NK-92 (cell line): Measurements from ENCODE around the gene KLF17.
"Not testable (repeated sequence)": the region's sequence is repeated elsewhere in the genome, so short reads cannot be mapped to it uniquely, and the experiment has no call there.

Experiments used
- DNase-seq: peaks from one replicate; lab custom pipeline; 2025; ENCODE audit not compliant: unreplicated experiment; lab: John Stamatoyannopoulos, UW

KLF17 gene

DNA sequence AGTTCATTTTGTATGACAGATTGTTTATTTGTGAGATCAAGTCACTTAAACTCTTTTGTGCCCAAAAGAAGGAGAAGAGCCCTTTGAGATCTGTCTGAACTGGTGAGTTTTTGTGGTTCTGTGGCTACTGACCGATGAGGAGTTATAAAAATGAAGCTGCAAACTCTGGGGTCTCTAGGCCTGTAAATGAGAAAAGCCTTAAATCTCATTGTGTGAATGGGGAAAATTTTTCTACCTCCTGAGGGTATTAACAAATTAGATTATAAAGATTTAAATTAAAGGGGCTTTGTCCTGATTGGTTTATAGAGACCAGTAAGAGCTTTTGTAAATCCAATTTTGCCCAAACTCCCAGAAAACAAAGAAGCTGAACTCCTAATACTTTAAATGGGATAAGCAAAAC is 9.7 kb upstream of the KLF17 start:
- no peak for DNase-seq

DNA sequence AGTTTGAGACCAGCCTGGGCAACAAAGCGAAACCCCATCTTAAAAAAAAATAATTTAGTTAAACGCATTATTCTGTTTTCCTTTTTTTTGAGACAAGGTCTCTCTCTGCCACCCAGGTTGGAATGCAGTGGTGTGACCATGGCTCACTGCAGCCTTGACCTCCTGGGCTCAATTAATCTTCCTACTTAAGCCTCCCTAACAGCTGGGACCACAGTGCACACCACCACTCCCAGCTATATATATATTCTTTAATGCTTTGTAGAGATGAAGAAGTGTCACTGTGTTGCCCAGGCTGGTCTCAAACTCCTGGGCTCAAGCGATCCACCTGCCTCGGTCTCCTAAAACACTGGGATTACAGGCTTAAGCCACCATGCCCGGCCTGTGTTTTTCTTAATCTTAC is 7.7 kb upstream of the KLF17 start:
- DNase-seq = no peak

DNA sequence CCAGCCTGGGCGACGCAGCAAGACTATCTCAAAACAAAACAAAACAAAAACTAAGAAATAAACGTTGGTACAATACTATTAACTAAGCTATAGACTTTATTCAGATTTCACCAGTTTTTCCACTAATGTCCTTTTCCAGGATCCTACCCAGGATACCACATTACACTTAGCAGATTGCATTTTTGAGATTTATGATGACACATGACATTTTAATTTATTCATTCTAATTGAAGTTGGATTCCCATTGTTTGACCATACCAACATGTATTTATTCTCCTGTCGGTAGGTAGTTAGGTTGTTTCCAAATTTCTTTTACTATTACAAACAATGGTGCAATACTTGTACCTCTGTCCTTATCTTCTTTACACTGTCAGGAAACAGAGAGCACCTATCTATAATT is 6.8 kb upstream of the KLF17 start:
- no peak for DNase-seq

DNA sequence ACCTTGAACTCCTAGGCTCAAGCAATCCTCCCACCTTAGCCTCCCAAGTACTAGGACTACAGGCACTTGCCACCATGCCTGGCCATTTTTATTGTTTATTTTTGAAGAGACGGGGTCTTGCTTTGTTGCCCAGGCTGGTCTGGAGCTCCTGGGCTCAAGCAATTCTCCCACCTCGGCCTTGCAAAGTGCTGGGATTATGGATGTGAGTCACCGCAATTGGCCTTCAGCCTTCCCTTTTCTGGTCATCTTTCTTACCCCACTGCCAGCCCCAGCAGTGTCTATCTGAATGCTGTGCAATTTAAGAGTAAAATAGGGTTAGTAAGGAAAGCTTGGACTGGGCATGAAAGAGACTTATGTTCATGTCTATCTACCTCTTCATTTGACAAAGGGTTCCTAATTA is 6.1 kb upstream of the KLF17 start:
- DNase-seq = no peak

- no peak for DNase-seq
Measured at GRCh38 chr1:44113095-44113609, 5.5 kb upstream of the KLF17 start.

- no peak for DNase-seq
Measured at GRCh38 chr1:44114098-44114497, 4.5 kb upstream of the KLF17 start.

DNA sequence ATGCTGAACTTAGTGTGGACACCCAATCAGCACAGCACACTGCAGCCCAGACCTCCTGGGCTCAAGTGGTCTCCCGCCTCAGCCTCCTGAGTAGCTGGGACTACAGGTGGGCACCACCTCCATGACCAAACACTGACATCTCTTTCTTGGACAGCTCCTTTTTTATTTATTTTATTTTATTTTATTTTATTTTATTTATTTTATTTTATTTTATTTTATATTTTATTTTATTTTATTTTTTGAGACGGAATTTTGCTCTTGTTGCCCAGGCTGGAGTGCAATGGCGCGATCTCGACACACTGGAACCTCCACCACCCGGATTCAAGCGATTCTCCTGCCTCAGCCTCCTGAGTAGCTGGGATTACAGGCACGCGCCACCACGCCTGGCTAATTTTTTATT is 1.3 kb upstream of the KLF17 start:
- DNase-seq = not testable (repeated sequence)

- no peak for DNase-seq
Measured at GRCh38 chr1:44119525-44119924, 904 bp downstream of the KLF17 start.

DNA sequence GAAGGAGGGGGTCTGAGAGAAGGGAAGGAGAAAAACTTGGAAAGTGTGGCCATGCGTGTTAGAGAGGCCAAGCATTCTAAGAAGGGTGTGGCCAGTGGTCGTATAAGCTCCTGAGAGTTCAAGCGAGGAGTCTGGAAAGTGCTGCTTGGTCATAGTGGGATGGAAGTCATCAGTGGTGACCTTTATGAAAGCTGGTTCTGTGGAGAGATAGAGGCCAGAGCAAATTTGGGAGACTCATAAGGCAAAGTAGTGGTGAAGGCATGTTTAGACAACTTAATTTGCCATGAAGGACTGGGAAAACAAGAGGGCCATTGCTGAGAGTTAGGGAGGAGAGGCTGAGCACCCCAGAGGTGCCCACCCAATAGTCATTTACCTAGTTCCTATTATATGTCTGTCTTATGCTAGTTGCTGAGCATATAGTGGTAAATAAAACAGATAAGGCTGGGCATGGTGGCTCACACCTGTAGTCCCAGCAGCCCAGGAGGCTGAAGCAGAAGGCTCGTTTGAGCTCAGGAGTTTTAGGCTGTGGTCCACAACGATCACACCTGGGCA is 1.9 kb downstream of the KLF17 start:
- no peak for DNase-seq

- no peak for DNase-seq
Measured at GRCh38 chr1:44129616-44130500, 11.2 kb downstream of the KLF17 start.

DNA sequence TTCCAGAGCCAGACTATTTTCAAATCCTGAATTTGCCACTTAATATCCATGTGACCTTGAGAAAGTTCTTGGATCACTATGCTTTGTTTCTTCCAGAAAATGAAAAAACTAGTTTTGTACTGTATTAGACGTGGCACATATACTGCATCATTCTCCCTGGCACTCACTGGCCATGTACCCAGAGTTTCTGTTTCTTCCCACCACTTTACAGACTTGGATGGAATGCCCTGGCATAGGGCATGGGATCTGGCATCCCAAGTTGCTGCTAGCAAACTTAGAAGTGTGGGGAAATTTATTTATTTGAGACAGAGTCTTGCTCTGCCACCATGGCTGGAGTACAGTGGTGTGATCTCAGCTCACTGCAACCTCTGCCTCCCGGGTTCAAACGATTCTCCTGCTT is 12.8 kb downstream of the KLF17 start:
- no peak for DNase-seq

DNA sequence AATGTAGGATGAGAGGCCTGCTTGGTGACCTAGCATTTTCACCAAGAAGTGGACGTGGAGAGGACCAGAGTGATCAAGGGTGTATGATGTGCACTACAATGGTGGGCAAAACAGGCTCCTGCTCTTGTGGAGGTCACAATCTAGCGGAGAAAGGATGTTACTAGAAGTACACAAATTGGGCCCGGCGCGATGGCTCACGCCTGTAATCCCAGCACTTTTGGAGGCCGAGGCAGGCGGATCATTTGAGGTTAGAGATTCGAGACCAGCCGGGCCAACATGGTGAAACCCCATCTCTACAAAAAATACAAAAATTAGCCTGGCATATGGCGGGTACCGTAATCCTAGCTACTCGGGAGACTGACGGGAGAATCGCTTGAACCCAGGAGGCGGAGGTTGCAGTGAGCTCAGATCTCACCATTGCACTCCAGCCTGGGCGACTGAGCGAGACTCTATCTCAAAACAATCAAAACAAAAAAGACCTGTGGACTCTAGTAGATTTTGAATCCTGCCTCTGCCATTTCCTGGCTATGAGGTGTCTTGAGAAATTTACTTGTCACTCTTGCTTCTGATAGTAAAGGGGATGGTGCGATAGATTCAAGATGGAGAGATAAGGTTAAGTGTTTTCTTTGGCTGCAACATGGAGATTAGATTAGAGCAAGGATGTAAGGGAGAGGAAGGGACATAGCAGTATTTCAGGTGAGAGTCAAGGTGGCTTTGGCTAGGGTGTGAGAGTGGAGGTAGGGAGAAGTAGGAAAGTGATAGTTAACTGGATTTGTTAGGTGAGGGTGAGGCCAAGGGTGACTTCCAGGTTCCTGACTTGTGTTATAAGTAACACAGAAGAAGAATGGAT is 15.7 kb downstream of the KLF17 start:
- no peak for DNase-seq

GRCh38 chr1:44135886-44136285 is 17.3 kb downstream of the KLF17 start:
- no peak for DNase-seq

- DNase-seq = no peak
Measured at GRCh38 chr1:44138239-44138638, 19.6 kb downstream of the KLF17 start.

- not testable (repeated sequence) for DNase-seq
Measured at GRCh38 chr1:44139565-44139964, 20.9 kb downstream of the KLF17 start.

- DNase-seq = no peak
Measured at GRCh38 chr1:44141531-44141930, 22.9 kb downstream of the KLF17 start, which contains the start of gene KLF18. KLF18 (minus strand) TSS chr1:44141631; CDS start chr1:44141631, 0 bp downstream.

DNA sequence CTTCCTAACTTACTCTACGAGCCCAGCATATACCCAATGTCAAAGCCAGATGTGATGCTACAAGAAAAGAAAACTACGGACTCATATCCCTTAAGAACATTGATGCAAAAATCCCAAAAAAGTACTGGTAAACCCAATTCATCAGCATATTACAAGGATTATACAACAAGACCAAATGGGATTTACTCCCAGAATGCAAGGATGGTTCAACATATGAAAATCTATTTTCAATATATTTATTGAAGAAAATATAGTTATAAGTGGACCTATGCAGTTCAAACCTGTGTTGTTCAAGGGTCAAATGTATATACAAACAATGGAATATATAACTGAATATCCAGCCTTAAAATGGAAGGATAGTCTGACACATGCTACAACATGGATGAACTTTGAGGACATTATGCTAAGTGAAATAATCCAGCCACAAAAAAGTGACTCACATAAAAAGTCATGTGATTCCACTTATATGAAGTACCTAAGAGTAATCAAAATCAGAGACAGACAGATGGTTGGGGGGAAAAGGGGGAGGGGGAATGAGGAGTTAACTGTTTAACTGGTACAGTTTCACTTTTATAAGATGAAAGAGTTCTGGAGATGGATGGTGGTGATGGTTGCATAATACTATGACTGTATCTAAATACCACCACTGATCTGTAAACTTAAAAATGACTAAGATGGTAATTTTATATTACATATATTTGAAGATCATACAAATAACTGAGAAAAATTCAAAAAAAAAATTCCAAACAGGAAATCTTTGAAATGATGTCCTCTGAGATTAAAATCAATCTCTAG is 26.5 kb downstream of the KLF17 start:
- no peak for DNase-seq

GRCh38 chr1:44146536-44147361 is 28.1 kb downstream of the KLF17 start:
- DNase-seq = no peak

GRCh38 chr1:44147582-44147981 is 29.0 kb downstream of the KLF17 start:
- no peak for DNase-seq

GRCh38 chr1:44151332-44151731 is 32.7 kb downstream of the KLF17 start:
- no peak for DNase-seq
